PFSK-1 (cell line): Measurements from ENCODE around the gene RERE.

ENCODE experiments used
- FOXP2 ChIP-seq: optimal IDR thresholded peaks from 2 replicates; pipeline ENCODE3; 2011; ENCODE audit warnings: borderline replicate concordance, control low read depth, inconsistent platforms; ENCODE audit not compliant: insufficient read depth; ENCODE audit errors: extremely low read length, extremely low read depth
- POLR2AphosphoS5 ChIP-seq: IDR thresholded peaks from 2 replicates; pipeline ENCODE4 v1.6.1; 2012; ENCODE audit warnings: low read depth, mild to moderate bottlenecking, control low read depth, low read length, moderate library complexity
- SIN3A ChIP-seq: IDR thresholded peaks from 2 replicates; pipeline ENCODE4 v1.6.1; 2012; ENCODE audit warnings: mild to moderate bottlenecking, low read length, moderate library complexity, borderline replicate concordance; ENCODE audit not compliant: insufficient read depth
- TAF1 ChIP-seq: IDR thresholded peaks from 2 replicates; pipeline ENCODE4 v1.6.1; 2012; ENCODE audit warnings: low read length, control low read depth, borderline replicate concordance; ENCODE audit not compliant: insufficient read depth
- TF ChIP-seq, protein P1 (sequence below), 2 experiments: IDR thresholded peaks; 2 replicates each; pipeline versions ENCODE4 v1.6.1 to v1.8.0; 2011 to 2012; ENCODE audit warnings: low read depth in 2 of 2, low read length in 2 of 2, control low read depth in 1 of 2, inconsistent platforms in 1 of 2, mild to moderate bottlenecking in 1 of 2, moderate library complexity in 1 of 2; ENCODE audit not compliant: insufficient read depth in 1 of 2

DNA sequence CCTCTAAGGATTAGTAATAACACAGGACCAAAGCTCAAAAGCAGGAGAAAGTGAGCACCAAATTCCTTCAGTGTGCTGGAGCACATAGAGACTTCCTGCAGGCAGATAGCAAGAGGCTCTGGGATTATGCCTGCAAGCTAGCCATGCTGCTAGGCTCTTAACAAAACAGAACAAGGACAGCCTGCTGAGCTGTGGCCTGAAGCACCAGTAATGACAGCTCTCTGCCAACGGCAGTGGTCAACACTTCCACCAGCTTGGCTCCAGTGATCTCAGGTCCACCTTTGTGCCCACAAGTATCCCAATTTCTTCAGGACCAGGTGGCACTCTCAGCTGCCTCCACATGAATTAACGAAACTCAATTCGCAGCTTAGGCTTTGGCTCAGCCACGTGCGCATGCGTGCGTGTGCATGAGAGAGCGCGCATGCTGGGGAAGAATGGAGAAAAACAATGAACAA lies 435.4 kb downstream of the RERE start:
- TF ChIP-seq, protein P1, sequence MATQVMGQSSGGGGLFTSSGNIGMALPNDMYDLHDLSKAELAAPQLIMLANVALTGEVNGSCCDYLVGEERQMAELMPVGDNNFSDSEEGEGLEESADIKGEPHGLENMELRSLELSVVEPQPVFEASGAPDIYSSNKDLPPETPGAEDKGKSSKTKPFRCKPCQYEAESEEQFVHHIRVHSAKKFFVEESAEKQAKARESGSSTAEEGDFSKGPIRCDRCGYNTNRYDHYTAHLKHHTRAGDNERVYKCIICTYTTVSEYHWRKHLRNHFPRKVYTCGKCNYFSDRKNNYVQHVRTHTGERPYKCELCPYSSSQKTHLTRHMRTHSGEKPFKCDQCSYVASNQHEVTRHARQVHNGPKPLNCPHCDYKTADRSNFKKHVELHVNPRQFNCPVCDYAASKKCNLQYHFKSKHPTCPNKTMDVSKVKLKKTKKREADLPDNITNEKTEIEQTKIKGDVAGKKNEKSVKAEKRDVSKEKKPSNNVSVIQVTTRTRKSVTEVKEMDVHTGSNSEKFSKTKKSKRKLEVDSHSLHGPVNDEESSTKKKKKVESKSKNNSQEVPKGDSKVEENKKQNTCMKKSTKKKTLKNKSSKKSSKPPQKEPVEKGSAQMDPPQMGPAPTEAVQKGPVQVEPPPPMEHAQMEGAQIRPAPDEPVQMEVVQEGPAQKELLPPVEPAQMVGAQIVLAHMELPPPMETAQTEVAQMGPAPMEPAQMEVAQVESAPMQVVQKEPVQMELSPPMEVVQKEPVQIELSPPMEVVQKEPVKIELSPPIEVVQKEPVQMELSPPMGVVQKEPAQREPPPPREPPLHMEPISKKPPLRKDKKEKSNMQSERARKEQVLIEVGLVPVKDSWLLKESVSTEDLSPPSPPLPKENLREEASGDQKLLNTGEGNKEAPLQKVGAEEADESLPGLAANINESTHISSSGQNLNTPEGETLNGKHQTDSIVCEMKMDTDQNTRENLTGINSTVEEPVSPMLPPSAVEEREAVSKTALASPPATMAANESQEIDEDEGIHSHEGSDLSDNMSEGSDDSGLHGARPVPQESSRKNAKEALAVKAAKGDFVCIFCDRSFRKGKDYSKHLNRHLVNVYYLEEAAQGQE (IDR thresholded peaks at IDR 0.05; ENCODE audit: insufficient read depth in 1 of 2, low read depth in 2 of 2, low read length in 2 of 2) = no peak
- TF ChIP-seq TAF1 (no peak), POLR2AphosphoS5 (no peak), SIN3A (no peak), FOXP2 (no peak)
